Measurements from ENCODE around the gene VPS13D. TPM values are rescaled to one million over a fixed set of nuclear protein-coding genes. Genes with fewer than 3 reads are reported as not detected.

Gene VPS13D
- polyA plus RNA-seq, 1 of the 3 experiments (the other 2 are of a cell fraction) = 15.0 TPM

DNA sequence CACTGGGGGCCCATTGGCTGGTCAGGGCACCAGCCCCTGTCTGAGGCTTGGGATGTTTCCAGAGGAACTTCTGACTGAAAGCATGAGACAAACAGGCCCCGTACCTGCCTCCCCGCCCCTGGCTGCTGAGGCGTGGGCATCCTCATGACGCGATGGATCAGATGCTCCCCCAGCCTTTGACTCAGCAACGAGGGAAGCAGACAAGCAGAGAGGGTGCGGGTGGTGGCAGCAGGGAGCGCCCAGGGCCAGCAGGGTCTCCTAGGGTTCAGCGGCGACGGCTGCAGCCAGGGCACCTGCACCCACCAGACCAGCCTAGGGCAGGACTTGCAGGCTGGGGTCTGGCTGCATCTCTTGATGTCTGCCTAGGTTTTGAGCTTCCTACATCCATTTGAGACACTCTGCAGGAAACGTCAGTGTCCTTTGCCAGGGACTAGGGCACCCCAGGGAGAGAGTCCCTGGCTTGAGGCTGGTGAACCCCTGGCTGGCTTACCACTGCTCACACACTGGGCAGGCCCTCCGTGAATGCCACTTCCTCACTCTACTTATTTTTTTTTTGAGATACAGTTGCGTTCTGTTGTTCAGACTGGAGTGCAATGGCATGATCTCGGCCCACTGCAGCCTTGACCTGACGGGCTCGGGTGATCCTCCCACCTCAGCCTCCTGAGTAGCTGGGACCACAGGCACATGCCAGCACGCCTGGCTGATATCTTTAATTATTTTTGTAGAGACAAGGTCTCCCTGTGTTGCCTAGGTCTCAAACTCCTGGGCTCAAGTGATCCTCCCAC is 324.9 kb downstream of the VPS13D start:
- no peak overlapping the region for H3K27ac ChIP-seq (ENCODE audit: low read depth in 2 of 2, low read length in 1 of 2)
- H3K36me3 ChIP-seq (replicated peaks in 1 of 2; ENCODE audit: control insufficient read depth in 1 of 2, insufficient read depth in 2 of 2, low read length in 1 of 2) = no peaks in the 10 kb centered on the region
- ChIA-PET CTCF (no interaction called here), POLR2A (no interaction called here)
- no peak overlapping the region for H3K4me3 ChIP-seq (ENCODE audit: low read depth in 2 of 2, low read length in 1 of 2)
- no peaks in the 10 kb centered on the region for H3K79me2 ChIP-seq (ENCODE audit: insufficient read depth)
- no peak overlapping the region for H2AFZ ChIP-seq (ENCODE audit: low read depth)
- peaks cover 7% of the 10 kb centered on the region for H3F3A ChIP-seq (replicated peaks; ENCODE audit: insufficient read depth)
- peaks cover 4 to 21% of the 10 kb centered on the region in 2 experiments; a peak in 3 of 4 replicates for H3K4me1 ChIP-seq (ENCODE audit: control insufficient read depth in 1 of 2, insufficient read depth in 2 of 2, low read depth in 1 of 2, low read length in 1 of 2)
- DNase-seq = no peak
- no peaks in the 10 kb centered on the region for H3K27me3 ChIP-seq (ENCODE audit: insufficient read depth)
- H3K4me2 ChIP-seq = no peak overlapping the region
- no peaks in the 10 kb centered on the region for H3K9me2 ChIP-seq
- 99% methylated on average over 14 of the region's 18 CpGs for WGBS (ENCODE audit: low lambda C conversion rate)
- TF ChIP-seq, protein P1, sequence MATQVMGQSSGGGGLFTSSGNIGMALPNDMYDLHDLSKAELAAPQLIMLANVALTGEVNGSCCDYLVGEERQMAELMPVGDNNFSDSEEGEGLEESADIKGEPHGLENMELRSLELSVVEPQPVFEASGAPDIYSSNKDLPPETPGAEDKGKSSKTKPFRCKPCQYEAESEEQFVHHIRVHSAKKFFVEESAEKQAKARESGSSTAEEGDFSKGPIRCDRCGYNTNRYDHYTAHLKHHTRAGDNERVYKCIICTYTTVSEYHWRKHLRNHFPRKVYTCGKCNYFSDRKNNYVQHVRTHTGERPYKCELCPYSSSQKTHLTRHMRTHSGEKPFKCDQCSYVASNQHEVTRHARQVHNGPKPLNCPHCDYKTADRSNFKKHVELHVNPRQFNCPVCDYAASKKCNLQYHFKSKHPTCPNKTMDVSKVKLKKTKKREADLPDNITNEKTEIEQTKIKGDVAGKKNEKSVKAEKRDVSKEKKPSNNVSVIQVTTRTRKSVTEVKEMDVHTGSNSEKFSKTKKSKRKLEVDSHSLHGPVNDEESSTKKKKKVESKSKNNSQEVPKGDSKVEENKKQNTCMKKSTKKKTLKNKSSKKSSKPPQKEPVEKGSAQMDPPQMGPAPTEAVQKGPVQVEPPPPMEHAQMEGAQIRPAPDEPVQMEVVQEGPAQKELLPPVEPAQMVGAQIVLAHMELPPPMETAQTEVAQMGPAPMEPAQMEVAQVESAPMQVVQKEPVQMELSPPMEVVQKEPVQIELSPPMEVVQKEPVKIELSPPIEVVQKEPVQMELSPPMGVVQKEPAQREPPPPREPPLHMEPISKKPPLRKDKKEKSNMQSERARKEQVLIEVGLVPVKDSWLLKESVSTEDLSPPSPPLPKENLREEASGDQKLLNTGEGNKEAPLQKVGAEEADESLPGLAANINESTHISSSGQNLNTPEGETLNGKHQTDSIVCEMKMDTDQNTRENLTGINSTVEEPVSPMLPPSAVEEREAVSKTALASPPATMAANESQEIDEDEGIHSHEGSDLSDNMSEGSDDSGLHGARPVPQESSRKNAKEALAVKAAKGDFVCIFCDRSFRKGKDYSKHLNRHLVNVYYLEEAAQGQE (IDR thresholded peaks at IDR 0.05; ENCODE audit: low read depth, low read length) = no peak
- TF ChIP-seq, protein P2, sequence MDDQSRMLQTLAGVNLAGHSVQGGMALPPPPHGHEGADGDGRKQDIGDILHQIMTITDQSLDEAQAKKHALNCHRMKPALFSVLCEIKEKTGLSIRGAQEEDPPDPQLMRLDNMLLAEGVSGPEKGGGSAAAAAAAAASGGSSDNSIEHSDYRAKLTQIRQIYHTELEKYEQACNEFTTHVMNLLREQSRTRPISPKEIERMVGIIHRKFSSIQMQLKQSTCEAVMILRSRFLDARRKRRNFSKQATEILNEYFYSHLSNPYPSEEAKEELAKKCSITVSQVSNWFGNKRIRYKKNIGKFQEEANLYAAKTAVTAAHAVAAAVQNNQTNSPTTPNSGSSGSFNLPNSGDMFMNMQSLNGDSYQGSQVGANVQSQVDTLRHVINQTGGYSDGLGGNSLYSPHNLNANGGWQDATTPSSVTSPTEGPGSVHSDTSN (IDR thresholded peaks at IDR 0.05) = no peak
- TF ChIP-seq, protein P3, sequence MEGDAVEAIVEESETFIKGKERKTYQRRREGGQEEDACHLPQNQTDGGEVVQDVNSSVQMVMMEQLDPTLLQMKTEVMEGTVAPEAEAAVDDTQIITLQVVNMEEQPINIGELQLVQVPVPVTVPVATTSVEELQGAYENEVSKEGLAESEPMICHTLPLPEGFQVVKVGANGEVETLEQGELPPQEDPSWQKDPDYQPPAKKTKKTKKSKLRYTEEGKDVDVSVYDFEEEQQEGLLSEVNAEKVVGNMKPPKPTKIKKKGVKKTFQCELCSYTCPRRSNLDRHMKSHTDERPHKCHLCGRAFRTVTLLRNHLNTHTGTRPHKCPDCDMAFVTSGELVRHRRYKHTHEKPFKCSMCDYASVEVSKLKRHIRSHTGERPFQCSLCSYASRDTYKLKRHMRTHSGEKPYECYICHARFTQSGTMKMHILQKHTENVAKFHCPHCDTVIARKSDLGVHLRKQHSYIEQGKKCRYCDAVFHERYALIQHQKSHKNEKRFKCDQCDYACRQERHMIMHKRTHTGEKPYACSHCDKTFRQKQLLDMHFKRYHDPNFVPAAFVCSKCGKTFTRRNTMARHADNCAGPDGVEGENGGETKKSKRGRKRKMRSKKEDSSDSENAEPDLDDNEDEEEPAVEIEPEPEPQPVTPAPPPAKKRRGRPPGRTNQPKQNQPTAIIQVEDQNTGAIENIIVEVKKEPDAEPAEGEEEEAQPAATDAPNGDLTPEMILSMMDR (IDR thresholded peaks at IDR 0.05) = no peak
- TF ChIP-seq TEAD4 (IDR thresholded peaks at IDR 0.05; ENCODE audit: borderline replicate concordance, insufficient read depth) (no peak), MEF2A (IDR thresholded peaks at IDR 0.05; ENCODE audit: borderline replicate concordance, low read depth) (no peak), GATA2 (CRISPR knock-in tag; IDR thresholded peaks at IDR 0.05) (no peak), SIN3A (IDR thresholded peaks at IDR 0.05; ENCODE audit: borderline replicate concordance, low read depth, low read length) (no peak), MXI1 (IDR thresholded peaks at IDR 0.05; ENCODE audit: low read depth, low read length) (no peak), RAD21 (IDR thresholded peaks at IDR 0.05; ENCODE audit: low read length) (no peak), ELF1 (IDR thresholded peaks at IDR 0.05) (no peak)
- no peaks in the 10 kb centered on the region for H3K9me3 ChIP-seq
- H4K20me1 ChIP-seq (ENCODE audit: insufficient read depth) = no peaks in the 10 kb centered on the region
- no peak overlapping the region for H3K9ac ChIP-seq

Measured in SK-N-SH (cell line).